ENCODE measurements around the gene WASF3. TPM values are rescaled to one million over a fixed set of nuclear protein-coding genes. Genes with fewer than 3 reads are reported as not detected.

The WASF3 gene
- total and polyA plus RNA-seq, 10 donors: 1.7 to 16.4 (median 8.4) TPM

- H3K4me3 ChIP-seq: no peak overlapping the region
- peaks cover 0 to 68% (median 8%) of the 10 kb centered on the region in 7 donors for H3K27me3 ChIP-seq (replicated peaks in 1 of 7)
- no peaks in the 10 kb centered on the region for H3K36me3 ChIP-seq
- peaks cover 0 to under 1% (median 0%) of the 10 kb centered on the region in 8 donors for H3K9me3 ChIP-seq
- TF ChIP-seq POLR2A (IDR thresholded peaks at IDR 0.05) (no peak), POLR2AphosphoS5 (IDR thresholded peaks at IDR 0.05) (no peak), CTCF (IDR thresholded peaks at IDR 0.05 in 8 of 11, conservative IDR thresholded peaks at IDR 0.05 in 3 of 11) (no peak)
- no peak for DNase-seq
- H3K4me1 ChIP-seq: peaks cover 0 to 23% (median 16%) of the 10 kb centered on the region in 6 donors
- whole genome bisulfite sequencing, 5 donors: 88 to 94% (median 88%) methylated on average over 4 of the region's 4 CpGs
- no peak overlapping the region for H3K27ac ChIP-seq
- intact Hi-C loops (cut with DNase I; ENCODE audit: low total_unique reads): no loop called here
Observed at GRCh38 chr13:26560456-26560855, 3.0 kb downstream of the WASF3 start.

DNA sequence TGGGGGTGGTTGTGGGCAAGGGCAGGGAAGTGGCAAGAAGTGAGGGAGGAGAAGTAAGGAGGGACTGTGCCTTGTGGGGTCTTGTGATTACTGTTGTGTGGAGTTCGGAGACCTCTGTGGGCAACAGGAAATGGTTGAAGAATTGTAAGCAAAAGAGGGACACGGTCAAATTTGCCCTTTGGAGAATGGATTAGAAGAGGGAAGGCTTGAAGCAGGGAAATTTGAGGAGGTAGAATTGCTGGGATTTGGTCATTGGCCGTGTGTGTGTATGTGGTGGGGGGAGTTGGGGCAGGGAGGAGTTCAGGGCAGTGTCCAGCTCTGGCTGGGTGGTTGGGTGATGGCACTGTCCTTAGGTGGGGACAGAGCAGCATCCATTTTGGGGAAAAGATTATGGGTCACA lies 3.6 kb downstream of the WASF3 start:
- intact Hi-C loops (cut with DNase I; ENCODE audit: low total_unique reads): no loop called here
- no peak overlapping the region for H3K27ac ChIP-seq

DNA sequence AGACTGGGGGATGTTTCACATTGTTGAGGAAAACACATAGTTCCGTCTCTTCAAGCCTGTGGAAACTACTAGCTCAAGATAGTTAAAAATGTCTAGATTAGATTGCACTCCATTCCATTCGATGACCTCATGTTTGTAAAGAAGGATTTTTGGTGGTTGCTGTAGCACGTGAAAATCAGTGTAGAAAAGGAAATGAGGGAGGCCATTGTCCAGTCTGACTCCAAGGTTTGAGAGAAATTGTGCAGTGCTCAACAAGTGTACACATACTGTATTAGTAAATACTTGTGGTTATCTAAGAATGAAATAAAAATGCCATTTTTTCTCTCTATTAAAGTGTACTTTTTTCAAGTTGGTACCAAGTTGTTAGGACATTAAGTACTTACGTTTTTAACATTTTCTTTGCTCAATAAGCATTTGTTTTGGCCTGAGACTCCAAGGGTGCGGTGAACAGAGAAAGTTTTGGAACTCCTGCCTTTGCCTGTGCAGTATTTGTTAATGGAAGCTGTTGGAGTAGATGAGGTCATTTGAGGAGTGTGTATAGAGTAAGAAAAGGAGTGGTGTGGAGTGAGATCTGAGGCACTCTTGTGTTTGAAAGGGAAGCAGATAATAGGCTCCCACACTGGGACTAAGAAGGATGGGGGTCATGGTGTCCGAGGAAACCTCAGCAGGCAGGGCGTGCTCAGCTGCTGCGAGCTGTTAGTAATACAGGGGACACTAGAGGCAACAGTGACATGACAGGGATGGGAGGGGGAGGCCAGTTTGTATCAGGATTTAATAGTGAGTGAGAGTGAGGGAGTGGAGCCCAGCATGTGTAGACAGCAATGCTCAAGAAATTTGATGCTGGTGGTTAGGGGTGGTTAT lies 4.4 kb downstream of the WASF3 start:
- TF ChIP-seq POLR2AphosphoS5 (IDR thresholded peaks at IDR 0.05): no peak
- no peak for TF ChIP-seq POLR2A (IDR thresholded peaks at IDR 0.05)
- TF ChIP-seq CTCF (IDR thresholded peaks at IDR 0.05 in 8 of 11, conservative IDR thresholded peaks at IDR 0.05 in 3 of 11): no peak
- H3K4me1 ChIP-seq: peaks cover 0 to 21% (median 16%) of the 10 kb centered on the region in 6 donors
- WGBS, 5 donors: 69 to 78% (median 76%) methylated on average over 8 of the region's 8 CpGs
- no peaks in the 10 kb centered on the region for H3K9me3 ChIP-seq
- intact Hi-C loops (cut with DNase I; ENCODE audit: low total_unique reads): no loop called here
- DNase-seq: no peak
- H3K27me3 ChIP-seq (replicated peaks in 1 of 7): peaks cover 0 to 64% (median 8%) of the 10 kb centered on the region in 7 donors
- H3K4me3 ChIP-seq: no peak overlapping the region
- H3K27ac ChIP-seq: no peak overlapping the region
- no peaks in the 10 kb centered on the region for H3K36me3 ChIP-seq

More for the DNA sequence above, 3.6 kb downstream of the WASF3 start:
- Histone ChIP-seq H3K9me3 (no peaks in the 10 kb centered on the region), H3K4me3 (no peak overlapping the region), H3K27me3 (replicated peaks in 1 of 7) (peaks cover 0 to 68% (median 8%) of the 10 kb centered on the region in 7 donors), H3K36me3 (no peaks in the 10 kb centered on the region), H3K4me1 (peaks cover 0 to 23% (median 16%) of the 10 kb centered on the region in 6 donors)
- 44 to 60% (median 55%) methylated on average over 3 of the region's 3 CpGs for WGBS, 5 donors
- no peak for DNase-seq
- TF ChIP-seq POLR2AphosphoS5 (IDR thresholded peaks at IDR 0.05) (no peak), CTCF (IDR thresholded peaks at IDR 0.05 in 8 of 11, conservative IDR thresholded peaks at IDR 0.05 in 3 of 11) (no peak), POLR2A (IDR thresholded peaks at IDR 0.05) (no peak)

GRCh38 chr13:26562512-26562890 lies 5.0 kb downstream of the WASF3 start:
- Histone ChIP-seq H3K9me3 (no peaks in the 10 kb centered on the region), H3K4me3 (no peak overlapping the region), H3K36me3 (no peaks in the 10 kb centered on the region), H3K4me1 (peaks cover 0 to 17% (median 14%) of the 10 kb centered on the region in 6 donors), H3K27ac (no peak overlapping the region), H3K27me3 (replicated peaks in 1 of 7) (peaks cover 0 to 58% (median 8%) of the 10 kb centered on the region in 7 donors)
- 42 to 90% (median 81%) methylated on average over 1 to 2 of the region's 2 CpGs for WGBS, 5 donors
- TF ChIP-seq CTCF (IDR thresholded peaks at IDR 0.05 in 8 of 11, conservative IDR thresholded peaks at IDR 0.05 in 3 of 11) (no peak), POLR2A (IDR thresholded peaks at IDR 0.05) (no peak), POLR2AphosphoS5 (IDR thresholded peaks at IDR 0.05) (no peak)
- no peak for DNase-seq
- intact Hi-C loops (cut with DNase I; ENCODE audit: low total_unique reads): no loop called here

All from spleen (tissue), 11 donors.